HG02571 (cell line): ENCODE measurements around the gene VSIG10L.

ENCODE experiments used
- ATAC-seq: cut with Tn5 transposase; IDR thresholded peaks from one replicate; pipeline ENCODE4 v1.9.1; 2021; ENCODE audit warnings: mild to moderate bottlenecking, moderate library complexity; ENCODE audit not compliant: unreplicated experiment

Gene VSIG10L

GRCh38 chr19:51365965-51366388 is 24.0 kb upstream of the VSIG10L start, which contains the start of gene ETFB:
Gene ETFB (minus strand): TSS chr19:51366388. CDS start chr19:51366326, 62 bp downstream.
- ATAC-seq, result no peak

- ATAC-seq, result no peak
Measured at GRCh38 chr19:51365211-51365964, 23.4 kb upstream of the VSIG10L start.

- ATAC-seq, result no peak
Measured at GRCh38 chr19:51364200-51365106, 22.5 kb upstream of the VSIG10L start.

DNA sequence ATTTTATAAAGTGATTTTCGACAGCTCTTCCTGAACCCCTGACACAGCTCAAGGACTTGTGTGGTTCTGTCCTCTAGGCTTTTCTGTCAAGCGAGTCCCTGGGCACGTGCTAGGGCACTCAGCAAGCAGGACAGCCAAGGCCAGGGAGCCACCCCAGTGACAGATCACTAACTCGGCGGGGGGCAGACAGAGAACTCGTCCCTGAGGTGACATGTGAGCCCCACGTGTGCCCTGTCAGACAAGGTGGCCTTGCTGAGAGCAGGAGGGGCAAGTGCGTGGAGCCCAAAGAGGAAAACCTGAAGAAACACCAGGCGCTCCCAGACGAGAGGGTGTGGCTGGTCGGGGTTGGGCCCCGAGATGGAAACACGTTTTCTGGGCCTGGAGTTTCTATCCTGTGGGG is 19.3 kb upstream of the VSIG10L start:
- ATAC-seq, result no peak

- ATAC-seq, result no peak
Measured at GRCh38 chr19:51359294-51359693, 17.4 kb upstream of the VSIG10L start.

- ATAC-seq, result no peak
Measured at GRCh38 chr19:51357952-51358351, 16.0 kb upstream of the VSIG10L start.

DNA sequence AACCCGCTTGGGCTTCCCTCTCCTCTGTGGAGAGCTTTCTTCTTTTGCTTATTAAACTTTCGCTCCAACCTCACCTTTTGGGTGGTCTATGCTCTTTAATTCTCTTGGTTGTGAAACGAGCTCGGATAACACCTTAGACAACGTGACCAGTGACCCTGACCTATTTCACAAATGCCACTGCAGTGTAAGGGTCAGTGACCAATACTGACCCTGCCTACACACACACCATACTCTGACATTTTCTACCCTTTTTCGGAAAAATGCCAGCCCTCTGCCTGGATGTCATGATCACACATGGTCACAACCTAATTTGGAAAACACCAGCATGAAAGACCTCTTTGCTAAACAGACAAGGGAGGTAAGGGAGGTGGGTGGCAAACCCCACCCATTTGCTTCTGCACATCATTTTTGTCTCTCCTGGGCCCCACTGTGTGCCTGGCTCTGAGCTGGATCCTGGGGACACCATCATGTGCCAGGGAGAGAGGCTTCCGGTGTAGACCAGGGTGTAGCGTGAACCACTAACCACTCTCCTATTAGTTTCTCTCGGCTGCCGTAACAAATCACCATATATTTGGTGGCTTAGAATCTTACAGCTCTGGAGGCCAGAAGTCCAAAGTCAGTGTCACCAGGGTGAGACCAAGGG is 14.3 kb upstream of the VSIG10L start:
- ATAC-seq, result no peak

- no peak for ATAC-seq
Measured at GRCh38 chr19:51354742-51355148, 12.8 kb upstream of the VSIG10L start.

- no peak for ATAC-seq
Measured at GRCh38 chr19:51354103-51354741, 12.3 kb upstream of the VSIG10L start.

GRCh38 chr19:51352783-51353360 is 10.9 kb upstream of the VSIG10L start:
- no peak for ATAC-seq

DNA sequence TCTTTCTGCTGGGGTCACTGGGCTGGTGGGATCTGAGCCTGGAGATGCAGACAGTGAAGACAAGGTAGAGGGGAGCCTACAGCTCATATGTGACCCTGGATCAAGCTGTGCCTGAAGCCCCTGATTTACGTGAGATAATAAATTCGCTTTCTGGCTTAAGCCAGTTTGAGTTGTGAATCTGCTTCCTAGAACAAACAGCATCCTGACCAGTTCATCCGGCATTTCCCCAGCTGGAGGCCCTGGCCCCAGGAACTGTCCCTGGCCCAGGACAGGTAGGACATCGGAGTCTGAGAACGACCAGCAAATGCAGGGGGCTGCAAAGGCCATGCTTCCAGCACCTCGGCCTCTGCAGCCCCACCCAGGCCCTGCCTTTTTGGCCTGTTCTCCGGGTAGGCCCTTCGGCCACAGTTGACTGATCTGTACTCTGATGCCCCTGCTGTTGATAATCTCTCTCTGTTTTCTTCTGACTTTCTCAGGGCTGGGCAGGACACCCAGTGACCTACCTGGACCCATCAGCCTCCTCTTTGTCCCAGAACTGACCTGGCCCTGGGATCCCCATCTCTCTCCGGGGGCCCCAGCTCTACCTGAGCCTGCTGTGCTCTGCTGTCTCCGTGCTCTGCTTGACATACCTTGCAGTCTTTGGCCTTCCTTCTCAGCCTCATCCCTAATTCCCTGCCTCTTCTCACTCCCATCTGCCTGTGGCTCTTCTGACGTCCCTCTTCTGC is 9.5 kb upstream of the VSIG10L start:
- ATAC-seq, result no peak

- no peak for ATAC-seq
Measured at GRCh38 chr19:51347209-51347928, 5.4 kb upstream of the VSIG10L start.

DNA sequence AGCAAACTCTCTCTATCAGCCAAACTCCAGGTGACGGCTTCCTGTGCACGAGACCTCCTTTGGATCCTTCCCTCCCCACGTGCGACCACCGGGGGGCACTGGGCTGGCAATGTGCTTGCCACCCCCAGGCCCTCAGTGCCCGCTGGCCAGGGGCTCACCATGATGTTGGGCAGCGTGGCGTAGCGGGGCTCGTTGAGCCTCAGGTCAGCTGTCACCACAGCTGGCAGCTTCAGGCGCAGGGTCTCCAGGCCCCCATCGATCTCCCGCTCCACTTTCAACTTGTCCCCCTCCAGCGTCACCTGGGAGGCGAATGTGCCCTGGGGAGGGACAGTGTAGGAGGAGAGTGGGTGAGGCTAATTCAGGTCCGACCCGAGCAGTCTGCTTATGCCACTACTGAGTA is 4.8 kb upstream of the VSIG10L start:
- no peak for ATAC-seq

GRCh38 chr19:51345076-51345620 is 3.2 kb upstream of the VSIG10L start:
- ATAC-seq, result no peak

GRCh38 chr19:51342631-51343569 is 961 bp upstream of the VSIG10L start:
- no peak for ATAC-seq

GRCh38 chr19:51341066-51341465 is 873 bp downstream of the VSIG10L start:
- no peak for ATAC-seq

DNA sequence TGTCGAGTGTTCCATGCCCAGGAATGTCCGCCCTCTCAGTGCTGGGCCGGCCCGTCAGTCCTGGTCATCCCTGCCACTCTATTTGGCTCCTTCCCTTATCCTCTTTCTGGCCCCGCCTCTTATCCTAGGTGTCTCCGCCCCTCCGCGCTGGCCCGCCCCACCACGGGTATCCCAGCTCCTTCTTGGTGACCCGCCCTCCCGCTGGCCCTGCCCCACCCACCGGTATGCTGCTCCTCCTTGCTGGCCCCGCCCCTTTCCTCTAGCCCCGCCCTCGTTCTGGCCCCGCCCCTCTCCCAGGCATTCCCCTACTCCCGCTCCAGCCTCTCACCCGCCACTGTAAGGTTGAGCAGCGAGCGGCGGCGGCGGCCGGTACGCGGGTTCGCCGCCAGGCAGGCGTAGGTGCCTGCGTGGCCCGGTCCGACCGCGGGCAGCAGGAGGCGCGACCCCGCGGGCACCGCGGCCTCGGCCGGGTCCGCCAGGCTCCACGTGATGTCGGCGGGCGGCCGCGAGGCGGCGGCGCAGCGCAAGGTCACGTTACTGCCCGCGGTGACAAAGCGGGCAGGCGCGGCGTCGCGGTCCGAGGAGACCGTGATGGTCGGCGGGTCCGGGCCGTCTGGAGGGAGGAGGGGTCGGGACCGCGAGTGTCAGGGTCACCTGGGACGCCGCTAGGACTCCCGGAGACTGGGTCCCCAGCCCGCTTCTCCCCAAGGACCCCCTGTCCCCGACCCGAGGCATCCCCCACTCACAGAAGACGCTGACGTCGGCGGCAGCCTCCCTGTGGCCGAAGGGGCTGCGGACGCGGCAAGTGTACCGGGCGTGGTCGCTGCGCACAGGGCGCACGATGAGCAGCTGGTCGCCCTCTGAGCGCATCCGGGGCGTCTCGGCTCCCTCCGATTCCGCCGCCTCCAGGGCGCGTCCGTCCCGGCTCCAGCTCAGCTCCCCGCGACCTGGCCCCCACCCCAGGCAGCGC is 2.0 kb downstream of the VSIG10L start:
- ATAC-seq, result peak; percentile 43
